Stimulated activated CD8-positive, alpha-beta memory T cell treated with anti-CD3 and anti-CD28 coated beads, Interleukin-15, amount 100 ng/mL, for 1 hour (primary cell): ENCODE data around the gene SLC25A44.

Experiments
- DNase-seq: peaks from one replicate; pipeline ENCODE4 v3.0.0-alpha.2; 2020; ENCODE audit warnings: low read depth

Gene SLC25A44

GRCh38 chr1:156193488-156194299 is at the start of gene SLC25A44:
SLC25A44 (plus strand) TSS chr1:156194104; CDS start chr1:156199848, 5,744 bp downstream.
- peak; percentile 94 for DNase-seq

- no peak for DNase-seq
Measured at GRCh38 chr1:156144742-156145141, 49.2 kb upstream of the SLC25A44 start.

GRCh38 chr1:156145650-156146019 is 48.3 kb upstream of the SLC25A44 start:
- DNase-seq = no peak

GRCh38 chr1:156146020-156146768 is 47.7 kb upstream of the SLC25A44 start:
- no peak for DNase-seq

GRCh38 chr1:156146769-156147405 is 47.0 kb upstream of the SLC25A44 start:
- DNase-seq = no peak

- DNase-seq = no peak
Measured at GRCh38 chr1:156148216-156148615, 45.7 kb upstream of the SLC25A44 start.

GRCh38 chr1:156149374-156150332 is 44.3 kb upstream of the SLC25A44 start:
- no peak for DNase-seq

- DNase-seq = no peak
Measured at GRCh38 chr1:156150333-156151011, 43.4 kb upstream of the SLC25A44 start.

- DNase-seq = no peak
Measured at GRCh38 chr1:156151093-156151688, 42.7 kb upstream of the SLC25A44 start.

- no peak for DNase-seq
Measured at GRCh38 chr1:156152628-156153027, 41.3 kb upstream of the SLC25A44 start.

- DNase-seq = no peak
Measured at GRCh38 chr1:156153362-156153761, 40.5 kb upstream of the SLC25A44 start, which contains the start of gene SEMA4A. SEMA4A (plus strand) TSS chr1:156153585; CDS start chr1:156154579, 994 bp downstream.

- DNase-seq = no peak
Measured at GRCh38 chr1:156154317-156154749, 39.6 kb upstream of the SLC25A44 start.

GRCh38 chr1:156155756-156156510 is 38.0 kb upstream of the SLC25A44 start:
- DNase-seq = no peak

GRCh38 chr1:156157506-156157905 is 36.4 kb upstream of the SLC25A44 start:
- no peak for DNase-seq

GRCh38 chr1:156157966-156158365 is 35.9 kb upstream of the SLC25A44 start:
- DNase-seq = no peak

- no peak for DNase-seq
Measured at GRCh38 chr1:156160000-156160742, 33.7 kb upstream of the SLC25A44 start.

- peak; percentile 32 for DNase-seq
Measured at GRCh38 chr1:156160743-156161171, 33.1 kb upstream of the SLC25A44 start.

GRCh38 chr1:156162430-156163037 is 31.4 kb upstream of the SLC25A44 start:
- no peak for DNase-seq
